CD4-positive, CD25-positive, alpha-beta regulatory T cell (primary cell): ENCODE results near the gene SEMA3A. TPM values are rescaled to one million over a fixed set of nuclear protein-coding genes. Genes with fewer than 3 reads are reported as not detected.

Experiments used
- ATAC-seq, 2 donors: fragments of 150-1000 bp; cut with Tn5 transposase; one replicate each; pipeline ENCODE4 v1.10.0; 2021; ENCODE audit warnings: low read depth in 2 of 2, moderate number of reproducible peaks in 2 of 2, moderate library complexity in 1 of 2
- DNase-seq, 3 donors: peaks; one replicate each; pipeline versions ENCODE4 v3.0.0 to v3.0.0-alpha.2; 2012 to 2022; ENCODE audit warnings: mixed read lengths in 1 of 3
- H3K27ac ChIP-seq: one replicate; pipeline ENCODE4 v1.7.0; 2013; ENCODE audit warnings: mild to moderate bottlenecking, low read length; ENCODE audit not compliant: insufficient read depth, poor library complexity, severe bottlenecking
- H3K27me3 ChIP-seq: one replicate; pipeline ENCODE4 v1.7.0; 2013; ENCODE audit warnings: low read length; ENCODE audit not compliant: control insufficient read depth, insufficient read depth
- H3K36me3 ChIP-seq: one replicate; pipeline ENCODE4 v1.7.0; 2013; ENCODE audit warnings: mild to moderate bottlenecking, low read length, moderate library complexity; ENCODE audit not compliant: control insufficient read depth, insufficient read depth
- H3K4me1 ChIP-seq: 2 replicates; pipeline ENCODE4 v1.7.0; 2013; ENCODE audit warnings: mild to moderate bottlenecking, low read length; ENCODE audit not compliant: insufficient read depth, control insufficient read depth, poor library complexity, severe bottlenecking
- H3K4me3 ChIP-seq: one replicate; pipeline ENCODE4 v1.7.0; 2013; ENCODE audit warnings: low read depth, mild to moderate bottlenecking, low read length, moderate library complexity
- H3K9me3 ChIP-seq, 2 experiments: 1 replicate in 1 of 2; 2 replicates in 1 of 2; pipeline ENCODE4 v1.7.0; 2013; ENCODE audit warnings: low read length in 2 of 2, mild to moderate bottlenecking in 1 of 2, moderate library complexity in 1 of 2; ENCODE audit not compliant: control insufficient read depth in 2 of 2
- H3K27ac Mint-ChIP-seq, 3 donors: one replicate each; pipeline ENCODE4 v1.8.0; 2020 to 2022; ENCODE audit warnings: mild to moderate bottlenecking in 3 of 3, mixed read lengths in 3 of 3, moderate library complexity in 2 of 3
- H3K27me3 Mint-ChIP-seq: one replicate; pipeline ENCODE4 v1.8.0; 2022; ENCODE audit warnings: mild to moderate bottlenecking, mixed read lengths
- H3K36me3 Mint-ChIP-seq: one replicate; pipeline ENCODE4 v1.8.0; 2020; ENCODE audit warnings: mixed read lengths
- H3K4me1 Mint-ChIP-seq, 4 donors: one replicate each; pipeline ENCODE4 v1.8.0; 2020 to 2022; ENCODE audit warnings: mixed read lengths in 4 of 4, mild to moderate bottlenecking in 1 of 4
- H3K4me3 Mint-ChIP-seq, 4 donors: one replicate each; pipeline ENCODE4 v1.8.0; 2020 to 2022; ENCODE audit warnings: mild to moderate bottlenecking in 4 of 4, mixed read lengths in 4 of 4, moderate library complexity in 3 of 4
- H3K9me3 Mint-ChIP-seq, 7 donors: one replicate each; pipeline ENCODE4 v1.8.0; 2020 to 2022; ENCODE audit warnings: mixed read lengths in 7 of 7, mild to moderate bottlenecking in 3 of 7, moderate library complexity in 2 of 7
- polyA plus RNA-seq, 4 donors: library from polyadenylated mRNA; unstranded; fragments of 300-500 nt; fragmentation: Illumina TruSeq; gene quantifications; one replicate each; pipeline ENCODE4 v1.2.3, GENCODE V29; 2021
- total RNA-seq: library from RNA; stranded (reverse); gene quantifications from one replicate; pipeline ENCODE4 v1.2.3, GENCODE V29; 2022

Gene SEMA3A
- total and polyA plus RNA-seq, 5 donors from 2014 or later = not detected

DNA sequence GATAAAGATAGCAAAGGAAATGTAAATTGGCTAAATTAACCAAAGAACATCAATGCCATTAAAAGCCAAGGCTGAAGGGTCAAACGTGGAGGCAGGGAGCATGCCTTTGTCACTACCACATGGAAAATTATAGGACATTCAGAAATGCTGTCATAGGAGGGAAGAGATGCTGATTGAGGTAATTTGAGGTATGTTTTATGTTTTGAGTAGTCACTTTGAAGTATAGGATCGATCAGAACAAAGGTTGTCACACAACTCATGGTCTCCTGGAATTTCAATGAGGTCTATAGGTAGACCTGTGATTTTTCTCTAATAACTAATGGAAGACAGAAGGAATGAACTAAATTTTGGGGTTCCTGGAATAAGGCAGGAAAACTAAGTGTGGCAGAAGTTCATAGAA, 149.8 kb downstream of the SEMA3A start:
- Mint-ChIP-seq H3K9me3 (peaks cover 0 to 12% (median 1%) of the 10 kb centered on the region in 7 donors), H3K27me3 (no peaks in the 10 kb centered on the region), H3K36me3 (no peaks in the 10 kb centered on the region), H3K4me1 (peaks cover 0 to 5% (median 0%) of the 10 kb centered on the region in 4 donors), H3K4me3 (no peak overlapping the region), H3K27ac (no peak overlapping the region)
- Histone ChIP-seq H3K4me3 (no peak overlapping the region), H3K4me1 (no peaks in the 10 kb centered on the region), H3K9me3 (peaks cover 2 to 3% of the 10 kb centered on the region in 2 experiments), H3K27me3 (no peaks in the 10 kb centered on the region), H3K27ac (no peak overlapping the region), H3K36me3 (no peaks in the 10 kb centered on the region)
- no peak for ATAC-seq
- DNase-seq = no peak

- Histone ChIP-seq H3K27ac (no peak overlapping the region), H3K4me3 (no peak overlapping the region), H3K4me1 (no peaks in the 10 kb centered on the region), H3K27me3 (no peaks in the 10 kb centered on the region), H3K9me3 (peaks cover 2 to 3% of the 10 kb centered on the region in 2 experiments), H3K36me3 (no peaks in the 10 kb centered on the region)
- DNase-seq (no peak), ATAC-seq (no peak)
- no peaks in the 10 kb centered on the region for H3K27me3 Mint-ChIP-seq
- peaks cover 0 to 12% (median 1%) of the 10 kb centered on the region in 7 donors for H3K9me3 Mint-ChIP-seq
- H3K4me1 Mint-ChIP-seq = peaks cover 0 to 5% (median 0%) of the 10 kb centered on the region in 4 donors
- no peak overlapping the region for H3K4me3 Mint-ChIP-seq
- H3K27ac Mint-ChIP-seq = no peak overlapping the region
- no peaks in the 10 kb centered on the region for H3K36me3 Mint-ChIP-seq
Observed at GRCh38 chr7:84043661-84044191, 150.9 kb downstream of the SEMA3A start.

GRCh38 chr7:84042110-84042539, 152.5 kb downstream of the SEMA3A start:
- DNase-seq (no peak), ATAC-seq (no peak)
- Mint-ChIP-seq H3K4me1 (peaks cover 0 to 5% (median 0%) of the 10 kb centered on the region in 4 donors), H3K27me3 (no peaks in the 10 kb centered on the region), H3K27ac (no peak overlapping the region), H3K36me3 (no peaks in the 10 kb centered on the region), H3K9me3 (peaks cover 0 to 12% (median 1%) of the 10 kb centered on the region in 7 donors), H3K4me3 (no peak overlapping the region)
- Histone ChIP-seq H3K36me3 (no peaks in the 10 kb centered on the region), H3K9me3 (peaks cover 2 to 3% of the 10 kb centered on the region in 2 experiments), H3K4me1 (no peaks in the 10 kb centered on the region), H3K27ac (no peak overlapping the region), H3K27me3 (no peaks in the 10 kb centered on the region), H3K4me3 (no peak overlapping the region)

DNA sequence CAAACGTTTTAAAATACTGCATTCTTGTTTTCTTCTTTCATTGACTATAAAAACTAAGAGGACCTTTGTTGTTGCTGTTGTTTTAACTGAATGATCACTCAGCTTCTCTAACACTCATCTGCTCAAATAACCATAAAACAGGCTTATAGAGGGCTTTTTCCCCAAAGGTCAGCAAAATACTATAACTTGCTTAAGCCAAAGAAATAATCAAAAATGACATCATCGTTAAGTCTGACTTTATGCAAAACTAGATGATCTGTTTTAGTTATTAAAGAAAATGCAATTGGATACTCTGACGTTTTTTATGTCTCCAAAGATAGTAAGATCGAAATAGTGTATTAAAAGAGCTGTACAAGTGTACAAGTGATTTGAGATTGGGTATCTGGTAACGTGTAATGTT, 152.9 kb downstream of the SEMA3A start:
- H3K4me3 Mint-ChIP-seq = no peak overlapping the region
- Histone ChIP-seq H3K27me3 (no peaks in the 10 kb centered on the region), H3K27ac (no peak overlapping the region), H3K9me3 (peaks cover 2 to 3% of the 10 kb centered on the region in 2 experiments), H3K4me1 (no peaks in the 10 kb centered on the region), H3K36me3 (no peaks in the 10 kb centered on the region), H3K4me3 (no peak overlapping the region)
- no peaks in the 10 kb centered on the region for H3K36me3 Mint-ChIP-seq
- H3K27ac Mint-ChIP-seq = no peak overlapping the region
- no peaks in the 10 kb centered on the region for H3K27me3 Mint-ChIP-seq
- ATAC-seq (no peak), DNase-seq (no peak)
- H3K9me3 Mint-ChIP-seq = peaks cover 0 to 12% (median 1%) of the 10 kb centered on the region in 7 donors
- H3K4me1 Mint-ChIP-seq = peaks cover 0 to 5% (median 0%) of the 10 kb centered on the region in 4 donors

DNA sequence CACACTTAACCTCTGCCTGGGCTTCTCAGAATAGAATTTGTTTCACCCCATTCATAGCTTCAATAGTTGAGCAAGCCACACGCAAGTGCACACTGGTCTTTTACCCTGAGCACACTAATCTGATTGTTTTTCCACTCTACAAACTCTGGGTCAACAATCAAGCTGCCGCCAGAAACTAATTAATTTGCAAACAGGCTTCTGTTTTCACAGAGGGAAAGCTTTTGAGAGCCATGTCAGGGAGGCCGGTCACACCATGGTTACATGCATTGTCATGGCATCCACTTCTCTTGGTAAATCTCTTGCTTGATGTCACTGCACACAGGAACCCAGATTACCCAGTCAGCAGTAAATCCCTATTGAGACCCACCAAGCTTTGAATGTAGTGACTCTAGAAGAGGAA, 154.2 kb downstream of the SEMA3A start:
- no peaks in the 10 kb centered on the region for H3K27me3 Mint-ChIP-seq
- Histone ChIP-seq H3K27me3 (no peaks in the 10 kb centered on the region), H3K9me3 (peaks cover 2 to 3% of the 10 kb centered on the region in 2 experiments), H3K4me1 (no peaks in the 10 kb centered on the region), H3K27ac (no peak overlapping the region), H3K36me3 (no peaks in the 10 kb centered on the region), H3K4me3 (no peak overlapping the region)
- no peaks in the 10 kb centered on the region for H3K4me1 Mint-ChIP-seq
- H3K4me3 Mint-ChIP-seq = no peak overlapping the region
- peaks cover 0 to 5% (median 0%) of the 10 kb centered on the region in 7 donors for H3K9me3 Mint-ChIP-seq
- ATAC-seq (no peak), DNase-seq (no peak)
- H3K27ac Mint-ChIP-seq = no peak overlapping the region
- H3K36me3 Mint-ChIP-seq = no peaks in the 10 kb centered on the region

DNA sequence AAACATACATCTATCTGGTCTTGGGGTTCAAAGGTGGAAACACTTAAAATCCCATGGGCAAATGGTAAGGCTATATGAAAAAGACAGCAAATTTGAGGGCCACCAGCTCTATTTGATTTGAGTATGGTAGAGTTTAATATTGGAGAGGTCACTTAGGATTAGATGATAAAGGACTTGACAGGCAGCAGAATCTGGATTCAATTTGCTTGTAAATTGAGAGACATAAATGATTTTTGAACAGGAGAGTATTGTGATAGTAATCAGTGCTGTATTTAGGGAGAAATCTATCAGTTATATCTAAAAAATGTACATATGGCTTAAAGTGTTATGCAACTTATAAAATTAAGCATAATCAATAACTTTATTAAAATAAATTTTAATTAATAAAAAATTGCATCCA, 155.2 kb downstream of the SEMA3A start:
- Mint-ChIP-seq H3K36me3 (no peaks in the 10 kb centered on the region), H3K27me3 (no peaks in the 10 kb centered on the region), H3K9me3 (peaks cover 0 to 5% (median 0%) of the 10 kb centered on the region in 7 donors), H3K4me1 (no peaks in the 10 kb centered on the region), H3K27ac (no peak overlapping the region), H3K4me3 (no peak overlapping the region)
- peaks cover 2 to 3% of the 10 kb centered on the region in 2 experiments for H3K9me3 ChIP-seq
- no peaks in the 10 kb centered on the region for H3K27me3 ChIP-seq
- no peaks in the 10 kb centered on the region for H3K36me3 ChIP-seq
- ATAC-seq = no peak
- H3K4me3 ChIP-seq = no peak overlapping the region
- H3K27ac ChIP-seq = no peak overlapping the region
- no peaks in the 10 kb centered on the region for H3K4me1 ChIP-seq
- no peak for DNase-seq

- H3K27me3 Mint-ChIP-seq = no peaks in the 10 kb centered on the region
- ATAC-seq (no peak), DNase-seq (no peak)
- H3K36me3 Mint-ChIP-seq = no peaks in the 10 kb centered on the region
- no peak overlapping the region for H3K27ac Mint-ChIP-seq
- H3K9me3 Mint-ChIP-seq = peaks cover 0 to 4% (median 2%) of the 10 kb centered on the region in 7 donors
- Histone ChIP-seq H3K9me3 (no peaks in the 10 kb centered on the region), H3K27ac (no peak overlapping the region), H3K27me3 (no peaks in the 10 kb centered on the region), H3K4me1 (no peaks in the 10 kb centered on the region), H3K4me3 (no peak overlapping the region), H3K36me3 (no peaks in the 10 kb centered on the region)
- no peak overlapping the region for H3K4me3 Mint-ChIP-seq
- no peaks in the 10 kb centered on the region for H3K4me1 Mint-ChIP-seq
Observed at GRCh38 chr7:84027678-84028077, 166.9 kb downstream of the SEMA3A start.

- no peak overlapping the region for H3K27ac ChIP-seq
- H3K4me3 Mint-ChIP-seq = no peak overlapping the region
- DNase-seq (no peak), ATAC-seq (no peak)
- H3K27me3 ChIP-seq = no peaks in the 10 kb centered on the region
- no peaks in the 10 kb centered on the region for H3K4me1 Mint-ChIP-seq
- H3K36me3 Mint-ChIP-seq = no peaks in the 10 kb centered on the region
- no peaks in the 10 kb centered on the region for H3K36me3 ChIP-seq
- H3K9me3 Mint-ChIP-seq = peaks cover 0 to 5% (median 2%) of the 10 kb centered on the region in 7 donors
- no peak overlapping the region for H3K4me3 ChIP-seq
- no peaks in the 10 kb centered on the region for H3K27me3 Mint-ChIP-seq
- H3K27ac Mint-ChIP-seq = no peak overlapping the region
- no peaks in the 10 kb centered on the region for H3K9me3 ChIP-seq
- no peaks in the 10 kb centered on the region for H3K4me1 ChIP-seq
Observed at GRCh38 chr7:84025332-84025927, 169.2 kb downstream of the SEMA3A start.
